ENCODE measurements around the gene MAP4K3.
"Not testable (repeated sequence)": the region's sequence is repeated elsewhere in the genome, so short reads cannot be mapped to it uniquely, and the experiment has no call there.

The MAP4K3 gene

GRCh38 chr2:39359453-39360038 lies 77.5 kb downstream of the MAP4K3 start:
- Mint-ChIP-seq H3K36me3 (peaks cover 33 to 52% of the 10 kb centered on the region in 2 donors), H3K27me3 (no peaks in the 10 kb centered on the region), H3K4me3 (no peak overlapping the region), H3K9me3 (peaks cover 13 to 18% of the 10 kb centered on the region in 2 donors), H3K27ac (no peak overlapping the region), H3K4me1 (peaks cover 8 to 24% of the 10 kb centered on the region in 2 donors)
- ATAC-seq (replicated peaks), result no peak
- DNase-seq, result no peak

GRCh38 chr2:39356922-39357639 lies 80.0 kb downstream of the MAP4K3 start:
- Mint-ChIP-seq H3K4me3 (peak overlapping the region in 1 of 2 donors; percentile 17), H3K4me1 (peaks cover 8 to 24% of the 10 kb centered on the region in 2 donors), H3K9me3 (peaks cover 13% of the 10 kb centered on the region in 2 donors), H3K27me3 (no peaks in the 10 kb centered on the region), H3K27ac (peak overlapping the region; percentile 9), H3K36me3 (peaks cover 23 to 49% of the 10 kb centered on the region in 2 donors)
- ATAC-seq (replicated peaks) (peak; percentile 95 to 96), DNase-seq (no peak)

DNA sequence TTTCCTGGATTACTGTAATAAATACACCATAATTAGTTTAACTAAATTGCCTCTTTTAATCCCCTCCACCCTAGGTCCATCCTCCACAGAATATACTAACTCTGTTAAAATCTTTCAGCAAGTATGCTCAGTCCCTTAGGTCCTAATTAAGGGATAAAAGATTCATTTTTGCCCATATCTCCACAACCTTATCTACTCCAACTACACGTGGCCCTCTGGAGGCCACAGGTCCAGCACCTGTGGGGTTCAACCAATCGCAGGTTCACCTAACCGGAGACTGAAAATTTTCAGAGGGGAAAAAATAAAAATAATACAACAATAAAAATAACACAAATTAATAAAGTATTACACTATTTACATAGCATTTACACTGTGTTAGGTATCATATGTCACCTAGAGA lies 86.4 kb downstream of the MAP4K3 start:
- DNase-seq (no peak), ATAC-seq (replicated peaks) (no peak)
- no peak overlapping the region for H3K4me3 Mint-ChIP-seq
- H3K9me3 Mint-ChIP-seq, result no peaks in the 10 kb centered on the region
- peaks cover 7 to 20% of the 10 kb centered on the region in 2 donors for H3K36me3 Mint-ChIP-seq
- peaks cover 3 to 8% of the 10 kb centered on the region in 2 donors for H3K4me1 Mint-ChIP-seq
- H3K27ac Mint-ChIP-seq, result no peak overlapping the region
- no peaks in the 10 kb centered on the region for H3K27me3 Mint-ChIP-seq

DNA sequence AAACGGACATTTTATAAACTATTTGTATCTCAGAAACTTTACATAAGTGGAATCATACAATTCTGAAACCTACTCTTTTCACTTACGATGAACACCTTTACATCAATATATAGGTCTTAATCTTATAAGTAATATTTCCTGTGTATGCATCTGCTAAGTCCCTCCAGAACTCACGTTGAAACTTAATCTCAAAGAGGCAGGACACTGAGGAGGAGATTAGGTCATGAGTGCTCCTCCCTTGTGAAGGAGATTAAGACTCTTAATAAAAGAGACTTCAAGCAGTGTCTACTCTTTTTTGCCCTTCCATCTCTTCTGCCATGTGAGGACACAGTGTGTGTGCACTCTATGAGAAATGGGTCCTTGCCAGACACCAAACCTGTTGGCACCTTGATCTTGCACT lies 98.6 kb downstream of the MAP4K3 start:
- no peak overlapping the region for H3K27ac Mint-ChIP-seq
- H3K4me1 Mint-ChIP-seq, result peaks cover 1 to 5% of the 10 kb centered on the region in 2 donors
- peaks cover 0 to 1% of the 10 kb centered on the region in 2 donors for H3K9me3 Mint-ChIP-seq
- H3K36me3 Mint-ChIP-seq, result peaks cover 15 to 31% of the 10 kb centered on the region in 2 donors
- H3K27me3 Mint-ChIP-seq, result no peaks in the 10 kb centered on the region
- DNase-seq (no peak), ATAC-seq (replicated peaks) (no peak)
- no peak overlapping the region for H3K4me3 Mint-ChIP-seq

GRCh38 chr2:39335930-39336329 lies 101.2 kb downstream of the MAP4K3 start:
- peaks cover 0 to 1% of the 10 kb centered on the region in 2 donors for H3K9me3 Mint-ChIP-seq
- H3K27me3 Mint-ChIP-seq, result no peaks in the 10 kb centered on the region
- ATAC-seq (replicated peaks), result no peak
- peaks cover 1 to 5% of the 10 kb centered on the region in 2 donors for H3K4me1 Mint-ChIP-seq
- no peak for DNase-seq
- H3K36me3 Mint-ChIP-seq, result peaks cover 18 to 28% of the 10 kb centered on the region in 2 donors
- H3K4me3 Mint-ChIP-seq, result no peak overlapping the region
- no peak overlapping the region for H3K27ac Mint-ChIP-seq

DNA sequence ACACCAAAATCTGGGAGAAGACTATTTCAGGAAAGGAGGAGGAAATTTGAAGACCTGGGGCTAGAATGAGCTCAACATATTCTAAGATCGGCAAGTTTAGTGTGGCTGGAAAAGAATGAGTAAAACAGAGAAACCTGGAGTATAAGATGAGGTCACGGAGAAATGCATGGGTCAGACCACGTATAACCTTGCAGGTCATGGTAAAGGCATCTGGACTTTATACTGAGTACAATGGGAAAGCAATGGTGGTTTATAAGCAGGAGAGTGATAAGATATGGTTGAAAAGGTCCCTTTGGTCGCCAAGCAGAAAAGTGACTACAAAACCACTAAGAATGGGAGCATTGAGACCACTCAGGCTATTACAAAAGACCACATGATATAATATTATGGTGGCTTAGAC lies 102.1 kb downstream of the MAP4K3 start:
- no peak for ATAC-seq (replicated peaks)
- Mint-ChIP-seq H3K27ac (no peak overlapping the region), H3K4me3 (no peak overlapping the region), H3K9me3 (peaks cover 0 to 3% of the 10 kb centered on the region in 2 donors), H3K27me3 (no peaks in the 10 kb centered on the region), H3K4me1 (peaks cover 1 to 5% of the 10 kb centered on the region in 2 donors), H3K36me3 (peaks cover 20 to 27% of the 10 kb centered on the region in 2 donors)
- no peak for DNase-seq

GRCh38 chr2:39334529-39334928 lies 102.6 kb downstream of the MAP4K3 start:
- Mint-ChIP-seq H3K36me3 (peaks cover 23 to 30% of the 10 kb centered on the region in 2 donors), H3K4me3 (no peak overlapping the region), H3K4me1 (peaks cover 1 to 5% of the 10 kb centered on the region in 2 donors), H3K27ac (no peak overlapping the region), H3K9me3 (peaks cover 0 to 3% of the 10 kb centered on the region in 2 donors), H3K27me3 (no peaks in the 10 kb centered on the region)
- DNase-seq (no peak), ATAC-seq (replicated peaks) (no peak)

DNA sequence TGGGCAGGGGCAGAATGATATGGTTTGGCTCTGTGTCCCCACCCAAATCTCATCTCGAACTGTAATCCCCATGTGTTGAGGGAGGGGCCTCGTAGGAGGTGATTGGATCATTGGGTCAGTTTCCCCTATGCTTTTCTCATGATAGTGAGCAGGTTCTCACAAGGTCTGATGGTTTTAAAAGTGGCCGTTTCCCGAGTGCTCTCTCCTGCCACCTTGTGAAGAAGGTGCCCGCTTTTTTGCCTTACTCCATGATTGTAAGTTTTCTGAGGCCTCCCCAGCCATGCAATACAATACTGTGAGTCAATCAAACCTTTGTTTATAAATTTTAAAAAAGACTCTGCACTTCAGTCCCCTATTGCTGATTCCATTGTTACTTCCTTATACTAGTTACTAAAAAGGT lies 110.4 kb downstream of the MAP4K3 start:
- H3K4me1 Mint-ChIP-seq, result no peaks in the 10 kb centered on the region
- H3K27me3 Mint-ChIP-seq, result no peaks in the 10 kb centered on the region
- ATAC-seq (replicated peaks), result no peak
- DNase-seq, result no peak
- no peak overlapping the region for H3K27ac Mint-ChIP-seq
- H3K36me3 Mint-ChIP-seq, result peaks cover 19 to 39% of the 10 kb centered on the region in 2 donors
- H3K4me3 Mint-ChIP-seq, result no peak overlapping the region
- peaks cover 0 to 1% of the 10 kb centered on the region in 2 donors for H3K9me3 Mint-ChIP-seq

GRCh38 chr2:39325966-39326365 lies 111.1 kb downstream of the MAP4K3 start:
- no peaks in the 10 kb centered on the region for H3K27me3 Mint-ChIP-seq
- no peak overlapping the region for H3K27ac Mint-ChIP-seq
- ATAC-seq (replicated peaks) (no peak), DNase-seq (no peak)
- peaks cover 0 to 1% of the 10 kb centered on the region in 2 donors for H3K9me3 Mint-ChIP-seq
- H3K36me3 Mint-ChIP-seq, result peaks cover 16 to 34% of the 10 kb centered on the region in 2 donors
- H3K4me3 Mint-ChIP-seq, result no peak overlapping the region
- no peaks in the 10 kb centered on the region for H3K4me1 Mint-ChIP-seq

- ATAC-seq (replicated peaks), result not testable (repeated sequence)
These were observed 115.7 kb downstream of the MAP4K3 start for GRCh38 chr2:39321056-39322035.

GRCh38 chr2:39320162-39320561 lies 116.9 kb downstream of the MAP4K3 start:
- H3K27ac Mint-ChIP-seq, result no peak overlapping the region
- H3K27me3 Mint-ChIP-seq, result no peaks in the 10 kb centered on the region
- peaks cover 8 to 9% of the 10 kb centered on the region in 2 donors for H3K36me3 Mint-ChIP-seq
- H3K4me3 Mint-ChIP-seq, result no peak overlapping the region
- ATAC-seq (replicated peaks) (no peak), DNase-seq (no peak)
- no peaks in the 10 kb centered on the region for H3K9me3 Mint-ChIP-seq
- H3K4me1 Mint-ChIP-seq, result peaks cover 0 to 7% of the 10 kb centered on the region in 2 donors

More at GRCh38 chr2:39321056-39322035, 115.7 kb downstream of the MAP4K3 start:
- not testable (repeated sequence) for H3K9me3 Mint-ChIP-seq, H3K27ac Mint-ChIP-seq, DNase-seq, H3K4me1 Mint-ChIP-seq, H3K36me3 Mint-ChIP-seq, H3K27me3 Mint-ChIP-seq, H3K4me3 Mint-ChIP-seq

DNA sequence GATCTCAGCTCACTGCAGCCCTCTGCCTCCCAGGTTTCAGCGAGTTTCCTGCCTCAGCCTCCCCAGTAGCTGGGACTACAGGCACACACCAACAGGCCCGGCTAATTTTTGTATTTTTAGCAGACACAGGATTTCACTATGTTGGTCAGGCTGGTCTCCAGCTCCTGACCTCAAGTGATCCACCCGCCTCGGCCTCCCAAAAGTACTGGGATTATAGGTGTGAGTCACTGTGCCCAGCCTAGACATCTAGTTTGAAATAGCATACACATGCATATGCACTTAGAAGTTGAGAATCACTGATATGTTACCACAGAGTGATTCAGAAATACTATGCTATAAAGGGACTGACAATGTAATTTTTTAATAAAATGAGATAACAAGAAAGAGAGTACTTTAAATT lies 123.5 kb downstream of the MAP4K3 start:
- Mint-ChIP-seq H3K4me1 (peaks cover 0 to 7% of the 10 kb centered on the region in 2 donors), H3K4me3 (no peak overlapping the region), H3K27ac (no peak overlapping the region), H3K36me3 (peaks cover 15 to 20% of the 10 kb centered on the region in 2 donors), H3K9me3 (no peaks in the 10 kb centered on the region), H3K27me3 (no peaks in the 10 kb centered on the region)
- ATAC-seq (replicated peaks), result no peak
- DNase-seq, result no peak

DNA sequence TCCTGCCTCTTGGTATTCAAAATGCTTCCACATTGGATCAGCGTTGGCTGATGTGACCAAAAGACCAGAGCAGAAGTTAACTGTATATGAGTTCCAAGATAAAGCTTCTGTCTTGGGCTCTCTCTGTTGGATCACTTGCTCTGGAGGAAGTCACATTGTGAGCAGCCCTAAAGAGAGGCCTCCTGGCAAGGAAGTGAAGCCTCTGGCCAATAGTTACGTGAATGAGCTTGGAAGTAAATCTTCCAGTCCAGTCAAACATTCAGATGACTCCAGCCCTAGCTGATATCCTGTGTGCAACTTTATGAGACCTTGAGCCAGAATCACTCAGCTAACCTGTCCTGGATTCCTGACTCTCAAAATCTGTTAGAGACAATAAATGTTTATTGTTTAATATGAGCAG lies 125.6 kb downstream of the MAP4K3 start:
- no peak for DNase-seq
- H3K36me3 Mint-ChIP-seq, result peaks cover 17 to 18% of the 10 kb centered on the region in 2 donors
- H3K4me3 Mint-ChIP-seq, result no peak overlapping the region
- no peaks in the 10 kb centered on the region for H3K4me1 Mint-ChIP-seq
- no peak for ATAC-seq (replicated peaks)
- H3K9me3 Mint-ChIP-seq, result no peaks in the 10 kb centered on the region
- H3K27me3 Mint-ChIP-seq, result no peaks in the 10 kb centered on the region
- no peak overlapping the region for H3K27ac Mint-ChIP-seq

- H3K9me3 Mint-ChIP-seq, result no peaks in the 10 kb centered on the region
- H3K27me3 Mint-ChIP-seq, result no peaks in the 10 kb centered on the region
- H3K4me3 Mint-ChIP-seq, result no peak overlapping the region
- no peak for ATAC-seq (replicated peaks)
- H3K27ac Mint-ChIP-seq, result no peak overlapping the region
- DNase-seq, result no peak
- peaks cover 14 to 22% of the 10 kb centered on the region in 2 donors for H3K36me3 Mint-ChIP-seq
- no peaks in the 10 kb centered on the region for H3K4me1 Mint-ChIP-seq
These were observed 128.3 kb downstream of the MAP4K3 start for GRCh38 chr2:39308778-39309177.

Data from stimulated activated naive B cell treated with anti-CD40 and anti-IgM and Interleukin-4, amounts not matched to agents 10 μg/mL and 1 μg/mL and 100 μg/mL, for 72 hours (primary cell).